AG04450 (cell line): Measurements from ENCODE around the gene MRTFA. TPM values are rescaled to one million over a fixed set of nuclear protein-coding genes. Genes with fewer than 3 reads are reported as not detected.

Experiments
- CTCF ChIA-PET: fragments of 300-600, 350-600 bp; formaldehyde crosslinking; extraction: SDS; loops from one replicate; lab custom pipeline; 2022; ENCODE audit warnings: antibody characterized with exemption, inconsistent platforms; lab: Charles Lee
- POLR2A ChIA-PET: fragments of 350-600 bp; formaldehyde crosslinking; extraction: SDS; loops from one replicate; lab custom pipeline; 2021; ENCODE audit warnings: antibody characterized with exemption, inconsistent platforms; lab: Yijun Ruan, JAX
- DNase-seq: peaks from one replicate; pipeline ENCODE4 v3.0.0-alpha.2; 2011; ENCODE audit warnings: low read depth, low spot score
- H3K27ac ChIP-seq: one replicate; pipeline ENCODE4 v1.5.1; 2012; ENCODE audit warnings: low read depth, low read length, control low read depth
- H3K27me3 ChIP-seq: one replicate; pipeline ENCODE4 v1.6.0; 2012; ENCODE audit warnings: low read length; ENCODE audit not compliant: control insufficient read depth, insufficient read depth
- H3K4me3 ChIP-seq: 2 replicates; pipeline ENCODE4 v1.5.1; 2011; ENCODE audit warnings: mild to moderate bottlenecking, low read depth, low read length, control low read depth
- H3K9me3 ChIP-seq: 2 replicates; pipeline ENCODE4 v1.5.1; 2012; ENCODE audit warnings: low read length; ENCODE audit not compliant: control insufficient read depth, insufficient read depth
- CTCF ChIP-seq: IDR thresholded peaks from 2 replicates; pipeline ENCODE4 v1.5.1; 2011; ENCODE audit warnings: low read depth, low read length, control low read depth, inconsistent platforms
- polyA plus RNA-seq: library from polyadenylated mRNA; depleted of rRNA; stranded (reverse); fragments of >200 nt; gene quantifications from 2 replicates; pipeline ENCODE4 v1.2.3, GENCODE V29; 2011

MRTFA gene
- polyA plus RNA-seq, 1 experiment, result 6.8 TPM

GRCh38 chr22:40450616-40451015 is 185.9 kb downstream of the MRTFA start:
- no peaks in the 10 kb centered on the region for H3K27me3 ChIP-seq
- ChIA-PET POLR2A (no interaction called here), CTCF (interaction anchor here (1.0 to 2.4 kb wide), 2 partner anchors 14 to 195 kb away, joined by 3 to 8 read pairs; no protein-coding TSS in a partner anchor)
- no peak overlapping the region for H3K27ac ChIP-seq
- no peak overlapping the region for H3K4me3 ChIP-seq
- no peak for TF ChIP-seq CTCF
- DNase-seq, result no peak
- no peaks in the 10 kb centered on the region for H3K9me3 ChIP-seq

- no peak for TF ChIP-seq CTCF
- no peak overlapping the region for H3K27ac ChIP-seq
- DNase-seq, result no peak
- peaks cover 3% of the 10 kb centered on the region for H3K9me3 ChIP-seq
- POLR2A ChIA-PET, result no interaction called here
- no peak overlapping the region for H3K4me3 ChIP-seq
- CTCF ChIA-PET, result interaction anchor here (1.6 kb wide), 1 partner anchor 13 kb away, joined by 7 read pairs; no protein-coding TSS in a partner anchor
- H3K27me3 ChIP-seq, result no peaks in the 10 kb centered on the region
Observed at GRCh38 chr22:40449676-40450035, 186.9 kb downstream of the MRTFA start.

GRCh38 chr22:40446203-40446602 is 190.3 kb downstream of the MRTFA start:
- POLR2A ChIA-PET, result no interaction called here
- CTCF ChIA-PET, result interaction anchor here (1.0 to 3.1 kb wide), 3 partner anchors 9 to 453 kb away, joined by 3 to 15 read pairs (median 6); no protein-coding TSS in a partner anchor
- Histone ChIP-seq H3K27ac (no peak overlapping the region), H3K4me3 (no peak overlapping the region), H3K27me3 (no peaks in the 10 kb centered on the region), H3K9me3 (peaks cover 5% of the 10 kb centered on the region)
- no peak for TF ChIP-seq CTCF
- no peak for DNase-seq

GRCh38 chr22:40444178-40444831 is 192.2 kb downstream of the MRTFA start:
- CTCF ChIA-PET, result interaction anchor here (3.1 kb wide), 1 partner anchor 7 kb away, joined by 15 read pairs; no protein-coding TSS in a partner anchor
- POLR2A ChIA-PET, result no interaction called here
- no peak overlapping the region for H3K4me3 ChIP-seq
- no peak for TF ChIP-seq CTCF
- no peak for DNase-seq
- no peaks in the 10 kb centered on the region for H3K27me3 ChIP-seq
- H3K27ac ChIP-seq, result no peak overlapping the region
- peaks cover 5% of the 10 kb centered on the region for H3K9me3 ChIP-seq

- ChIA-PET CTCF (interaction anchor here (1.2 kb wide), 1 partner anchor 455 kb away, joined by 4 read pairs; no protein-coding TSS in a partner anchor), POLR2A (no interaction called here)
- H3K27me3 ChIP-seq, result no peaks in the 10 kb centered on the region
- no peak for DNase-seq
- no peak overlapping the region for H3K4me3 ChIP-seq
- peaks cover 5% of the 10 kb centered on the region for H3K9me3 ChIP-seq
- H3K27ac ChIP-seq, result no peak overlapping the region
- TF ChIP-seq CTCF, result no peak
Observed at GRCh38 chr22:40443732-40444131, 192.8 kb downstream of the MRTFA start.
